ENCODE measurements around the gene OTULINL. TPM values are rescaled to one million over a fixed set of nuclear protein-coding genes. Genes with fewer than 3 reads are reported as not detected.

OTULINL gene
- total RNA-seq, 1 donor from 2014 or later, result 10.6 TPM

- no peak overlapping the region for H3K9ac ChIP-seq
- no peak overlapping the region for H3K27ac ChIP-seq
- H3K27me3 ChIP-seq, result no peaks in the 10 kb centered on the region
- no peaks in the 10 kb centered on the region for H3K4me1 ChIP-seq
- Mint-ChIP-seq H3K27me3 (ENCODE audit: insufficient read depth, low read depth) (no peaks in the 10 kb centered on the region), H3K27ac (no peak overlapping the region), H3K4me3 (no peak overlapping the region), H3K4me1 (no peaks in the 10 kb centered on the region), H3K9me3 (peaks cover 2% of the 10 kb centered on the region), H3K36me3 (peaks cover 2% of the 10 kb centered on the region)
- no peak overlapping the region for H2AFZ ChIP-seq (replicated peaks)
- TF ChIP-seq CTCF (IDR thresholded peaks at IDR 0.05), result no peak
- no peak for TF ChIP-seq EZH2phosphoT487 (IDR thresholded peaks at IDR 0.05)
- TF ChIP-seq EZH2 (IDR thresholded peaks at IDR 0.05), result no peak
- no peaks in the 10 kb centered on the region for H4K20me1 ChIP-seq (ENCODE audit: low read depth)
- no peaks in the 10 kb centered on the region for H3F3A ChIP-seq (ENCODE audit: low read depth)
- H3K36me3 ChIP-seq, result no peaks in the 10 kb centered on the region
- no peaks in the 10 kb centered on the region for H3K79me2 ChIP-seq (ENCODE audit: low read depth)
- no peak for DNase-seq (ENCODE audit: low spot score)
- no peak overlapping the region for H3K4me3 ChIP-seq
- no peak overlapping the region for H3K4me2 ChIP-seq
- no peaks in the 10 kb centered on the region for H3K9me3 ChIP-seq (ENCODE audit: low read depth)
These were observed 12.9 kb downstream of the OTULINL start for GRCh38 chr5:14594378-14595074.

- Histone ChIP-seq H3K36me3 (no peaks in the 10 kb centered on the region), H3K9me3 (ENCODE audit: low read depth) (no peaks in the 10 kb centered on the region), H3K9ac (no peak overlapping the region), H4K20me1 (ENCODE audit: low read depth) (no peaks in the 10 kb centered on the region), H3K79me2 (ENCODE audit: low read depth) (no peaks in the 10 kb centered on the region), H3K27me3 (no peaks in the 10 kb centered on the region), H3F3A (ENCODE audit: low read depth) (no peaks in the 10 kb centered on the region), H3K4me1 (no peaks in the 10 kb centered on the region), H3K27ac (no peak overlapping the region), H3K4me3 (no peak overlapping the region), H3K4me2 (no peak overlapping the region), H2AFZ (replicated peaks) (no peak overlapping the region)
- Mint-ChIP-seq H3K27ac (no peak overlapping the region), H3K27me3 (ENCODE audit: insufficient read depth, low read depth) (no peaks in the 10 kb centered on the region), H3K4me3 (no peak overlapping the region), H3K36me3 (peaks cover 2% of the 10 kb centered on the region), H3K9me3 (peaks cover 2% of the 10 kb centered on the region), H3K4me1 (no peaks in the 10 kb centered on the region)
- no peak for DNase-seq (ENCODE audit: low spot score)
- no peak for TF ChIP-seq CTCF (IDR thresholded peaks at IDR 0.05)
These were observed 13.6 kb downstream of the OTULINL start for GRCh38 chr5:14595189-14595588.

- no peaks in the 10 kb centered on the region for H3K27me3 Mint-ChIP-seq (ENCODE audit: insufficient read depth, low read depth)
- Histone ChIP-seq H3K4me1 (no peaks in the 10 kb centered on the region), H3K36me3 (no peaks in the 10 kb centered on the region), H3K79me2 (ENCODE audit: low read depth) (no peaks in the 10 kb centered on the region), H3K27ac (no peak overlapping the region), H2AFZ (replicated peaks) (no peak overlapping the region), H3K9me3 (ENCODE audit: low read depth) (no peaks in the 10 kb centered on the region), H3F3A (ENCODE audit: low read depth) (no peaks in the 10 kb centered on the region), H3K4me2 (no peak overlapping the region), H3K27me3 (no peaks in the 10 kb centered on the region), H3K4me3 (no peak overlapping the region), H3K9ac (no peak overlapping the region), H4K20me1 (ENCODE audit: low read depth) (no peaks in the 10 kb centered on the region)
- DNase-seq (ENCODE audit: low spot score), result no peak
- no peak for TF ChIP-seq EZH2phosphoT487 (IDR thresholded peaks at IDR 0.05)
- TF ChIP-seq CTCF (IDR thresholded peaks at IDR 0.05), result no peak
- TF ChIP-seq EZH2 (IDR thresholded peaks at IDR 0.05), result no peak
- H3K4me1 Mint-ChIP-seq, result no peaks in the 10 kb centered on the region
- H3K36me3 Mint-ChIP-seq, result peaks cover 2% of the 10 kb centered on the region
- no peak overlapping the region for H3K4me3 Mint-ChIP-seq
- peaks cover 2% of the 10 kb centered on the region for H3K9me3 Mint-ChIP-seq
- H3K27ac Mint-ChIP-seq, result no peak overlapping the region
These were observed 14.3 kb downstream of the OTULINL start for GRCh38 chr5:14595891-14596290.
